Effector CD8-positive, alpha-beta T cell (primary cell): ENCODE data around the gene CAMK4.
"Not testable (repeated sequence)": the region's sequence is repeated elsewhere in the genome, so short reads cannot be mapped to it uniquely, and the experiment has no call there.

Experiments
- DNase-seq: peaks from one replicate; lab custom pipeline; 2025; lab: John Stamatoyannopoulos, UW

The CAMK4 gene

DNA sequence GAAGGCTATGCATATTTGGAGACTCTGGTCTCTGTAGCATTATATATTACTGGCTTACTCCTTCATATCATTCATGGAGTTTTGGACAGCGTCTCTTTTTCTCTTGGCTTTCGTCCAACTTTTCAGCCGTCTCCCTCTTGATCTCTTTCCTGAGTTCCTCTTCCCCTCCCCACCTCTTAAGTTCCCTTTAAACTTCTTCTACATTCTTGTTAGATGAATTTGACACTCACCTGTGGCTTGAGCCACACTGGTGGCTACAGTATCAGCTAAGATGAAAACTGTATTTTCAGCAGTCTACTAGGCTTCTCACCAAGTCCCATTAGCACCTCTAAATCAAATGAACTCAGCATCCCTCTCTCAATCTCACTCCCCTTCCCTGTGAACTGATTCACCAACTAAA lies 160.0 kb downstream of the CAMK4 start:
- DNase-seq, result no peak

DNA sequence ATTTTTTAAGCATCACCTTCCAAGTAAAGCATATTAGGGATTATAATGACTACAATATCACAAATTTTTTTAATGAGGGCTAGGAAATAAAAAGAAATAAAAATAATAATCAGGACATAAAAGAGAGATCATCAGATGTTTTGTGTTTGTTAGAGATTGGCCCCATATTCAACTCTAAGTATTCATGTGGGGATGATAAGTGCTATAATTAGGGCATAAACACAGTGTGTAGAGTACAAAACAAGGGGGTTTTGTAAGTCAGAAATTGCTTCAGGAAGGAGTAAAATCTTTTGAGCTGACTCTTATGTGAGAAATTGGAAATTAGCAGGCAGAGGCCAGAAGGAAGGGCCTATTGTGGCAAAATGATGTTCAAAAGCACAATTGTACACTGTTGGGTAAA lies 160.9 kb downstream of the CAMK4 start:
- no peak for DNase-seq

DNA sequence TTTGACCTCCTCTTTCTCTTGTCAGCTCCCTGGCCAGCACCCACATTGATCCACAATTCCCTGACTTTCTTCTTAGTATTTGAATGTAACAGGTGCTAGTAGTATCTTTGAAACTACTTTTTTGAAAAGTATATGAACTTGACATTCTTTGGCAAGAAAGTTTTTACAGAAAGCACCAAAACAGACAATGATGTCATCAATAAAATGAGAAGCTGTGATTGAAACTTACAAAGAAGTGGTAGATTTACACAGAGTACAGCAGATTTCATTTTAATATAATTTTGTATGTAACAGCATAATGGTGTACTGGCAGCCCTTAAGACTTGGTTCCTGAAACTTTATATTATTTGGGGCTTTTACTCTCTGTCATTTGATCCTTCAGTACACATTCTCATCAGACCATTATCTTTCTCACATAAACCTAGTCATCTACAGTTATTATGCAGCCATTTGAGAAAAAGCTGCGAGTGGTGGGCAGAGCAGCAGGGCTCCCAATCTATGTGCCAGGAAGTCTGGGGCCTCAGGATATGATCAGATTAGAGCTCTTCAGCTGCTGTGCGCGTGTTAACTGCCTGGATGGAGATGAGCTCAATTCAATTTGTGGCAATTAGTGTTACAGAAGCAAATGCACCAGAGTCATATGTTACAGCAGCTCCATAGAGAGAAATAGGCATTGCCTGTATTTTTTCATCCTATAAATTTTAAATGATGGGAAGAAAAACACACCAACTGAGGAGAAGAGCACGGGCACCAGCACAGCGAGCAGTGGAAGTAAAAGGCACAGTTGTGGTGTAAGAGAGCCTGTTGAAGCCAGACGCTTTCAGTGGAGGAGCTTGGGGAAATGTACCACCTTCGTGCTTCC lies 162.0 kb downstream of the CAMK4 start:
- DNase-seq, result no peak

DNA sequence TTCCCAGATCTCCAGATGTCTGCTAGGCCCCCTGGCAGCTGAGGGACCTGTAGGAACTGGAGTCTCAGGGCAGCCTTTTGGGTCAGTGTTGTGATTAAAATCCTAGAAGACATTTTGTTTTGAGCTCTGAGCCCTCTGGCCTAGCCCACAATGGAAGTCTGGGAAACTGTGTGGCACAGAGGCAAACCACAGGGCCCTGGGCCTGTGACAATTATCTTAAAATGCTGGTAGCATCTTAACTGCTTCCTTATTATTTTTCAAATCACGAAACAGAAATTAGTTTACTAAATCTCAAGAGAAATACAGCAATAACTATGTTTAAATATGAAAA lies 162.6 kb downstream of the CAMK4 start:
- DNase-seq, result no peak

DNA sequence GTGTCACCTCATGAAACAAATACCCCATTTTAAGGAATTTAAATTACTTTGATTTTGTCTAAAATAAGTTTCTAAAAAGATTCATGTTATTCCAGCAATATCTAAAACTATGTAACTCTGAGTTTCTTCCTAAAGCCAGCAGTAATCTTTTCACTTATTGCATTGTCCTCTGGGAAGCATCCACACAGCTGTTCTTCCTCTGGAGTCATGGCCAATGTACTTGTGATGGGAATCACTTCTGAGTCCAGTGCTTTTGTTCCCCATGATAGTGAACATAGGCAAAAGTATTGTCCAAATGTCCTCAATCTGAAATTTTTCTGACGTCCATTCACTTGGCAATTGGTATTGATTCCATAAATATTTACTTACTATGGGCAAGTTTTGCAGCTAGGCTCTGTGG lies 163.2 kb downstream of the CAMK4 start:
- DNase-seq, result no peak

DNA sequence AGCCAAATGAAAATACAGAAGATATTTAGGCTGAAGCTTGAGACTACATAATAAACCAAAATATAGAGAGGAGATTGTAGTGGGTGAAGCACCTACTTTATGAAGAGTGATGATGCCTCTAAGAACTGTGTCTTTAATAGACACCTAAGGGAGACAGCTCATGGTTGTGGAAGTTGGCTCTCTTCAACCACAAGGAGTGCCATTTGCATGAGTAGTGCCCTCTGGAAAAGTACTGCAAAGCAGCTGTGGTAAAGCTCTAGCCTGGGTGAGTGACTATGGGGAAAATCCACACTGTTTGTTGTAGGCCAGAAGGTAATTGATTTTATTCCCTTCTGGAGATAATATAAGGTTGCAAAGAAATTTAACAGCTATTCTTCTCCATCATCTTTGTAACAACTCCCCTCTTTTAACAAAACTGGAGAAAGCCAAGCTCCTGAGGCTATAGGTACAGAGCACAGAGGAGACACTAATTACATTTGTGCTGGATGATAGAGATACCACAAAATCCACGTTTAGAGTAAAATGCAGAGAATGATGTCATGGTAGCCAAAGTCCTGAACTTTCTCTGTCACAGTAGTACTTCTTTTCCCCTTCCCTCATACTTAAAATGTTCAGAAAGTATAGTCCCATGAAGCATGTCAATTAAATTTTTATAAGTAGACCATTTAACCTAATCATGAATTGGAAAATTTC lies 165.4 kb downstream of the CAMK4 start:
- DNase-seq, result no peak

DNA sequence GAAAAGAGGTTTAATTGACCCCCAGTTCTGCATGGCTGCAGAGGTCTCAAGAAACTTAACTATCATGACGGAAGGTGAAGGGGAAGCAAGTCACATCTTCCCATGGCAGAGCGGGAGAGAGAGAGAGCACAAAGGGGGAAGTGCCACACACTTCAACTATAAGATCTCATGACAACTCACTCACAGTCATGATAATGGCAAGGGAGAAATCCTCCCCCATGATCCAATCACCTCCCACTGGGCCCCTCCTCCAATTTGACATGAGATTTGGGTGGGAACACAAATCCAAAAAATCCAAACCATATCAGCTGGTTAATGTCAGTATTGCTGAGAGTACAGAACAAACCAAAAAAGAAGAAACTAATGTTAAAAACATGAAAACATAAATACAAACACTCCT lies 168.0 kb downstream of the CAMK4 start:
- DNase-seq, result no peak

DNA sequence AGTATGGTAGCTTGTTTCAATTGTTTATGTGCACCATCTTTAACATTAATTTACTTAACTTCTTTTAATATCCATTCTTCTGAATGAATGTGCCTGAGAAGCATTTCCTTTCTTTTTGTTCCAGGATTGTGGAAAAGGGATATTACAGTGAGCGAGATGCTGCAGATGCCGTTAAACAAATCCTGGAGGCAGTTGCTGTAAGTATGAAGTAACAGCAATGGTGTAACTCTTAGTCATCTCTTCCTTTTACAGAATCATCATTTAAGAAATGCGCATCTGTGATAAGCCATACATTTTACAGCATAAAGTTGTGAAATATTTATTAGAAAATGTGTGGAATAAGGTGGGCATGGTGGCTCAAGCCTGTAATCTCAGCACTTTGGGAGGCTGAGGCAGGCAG lies 170.4 kb downstream of the CAMK4 start:
- DNase-seq, result no peak

DNA sequence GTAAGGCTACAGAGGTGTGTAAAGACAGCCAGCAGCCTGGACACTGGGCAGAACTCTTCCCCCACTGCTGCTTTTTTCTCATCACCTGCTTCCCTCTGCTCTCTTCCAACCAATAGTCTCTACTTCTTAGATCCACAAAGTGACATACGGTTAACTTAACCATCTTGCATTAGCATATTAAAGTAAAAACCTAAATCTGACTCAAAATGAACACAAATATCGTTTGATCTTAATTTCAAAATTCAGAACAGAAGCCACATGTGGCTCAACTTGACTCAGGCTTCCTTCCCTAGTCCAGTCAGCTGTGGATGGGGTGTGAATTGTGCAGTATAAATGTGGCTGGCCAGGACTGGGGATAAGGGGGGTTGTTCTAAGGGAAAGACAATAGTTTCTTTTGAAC lies 173.8 kb downstream of the CAMK4 start:
- no peak for DNase-seq

DNA sequence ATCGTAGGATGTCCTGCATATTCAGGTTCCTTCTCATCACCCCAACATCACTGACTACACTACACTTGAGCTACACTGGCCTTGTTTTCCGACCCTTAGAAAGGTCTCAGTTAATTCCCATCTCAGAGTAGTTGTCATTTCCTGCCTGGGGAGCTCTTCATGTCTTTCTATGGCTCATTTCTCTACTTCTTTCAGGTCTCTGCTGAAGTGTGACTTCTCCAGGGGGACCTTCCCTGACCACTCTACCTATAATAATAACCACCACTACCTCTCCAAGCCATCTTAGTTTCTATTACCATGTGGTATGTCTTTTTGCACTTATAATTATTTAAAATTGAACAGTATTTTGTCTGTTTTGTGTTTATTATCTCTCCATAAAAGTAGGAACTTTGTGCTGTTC lies 174.9 kb downstream of the CAMK4 start:
- DNase-seq, result no peak

DNA sequence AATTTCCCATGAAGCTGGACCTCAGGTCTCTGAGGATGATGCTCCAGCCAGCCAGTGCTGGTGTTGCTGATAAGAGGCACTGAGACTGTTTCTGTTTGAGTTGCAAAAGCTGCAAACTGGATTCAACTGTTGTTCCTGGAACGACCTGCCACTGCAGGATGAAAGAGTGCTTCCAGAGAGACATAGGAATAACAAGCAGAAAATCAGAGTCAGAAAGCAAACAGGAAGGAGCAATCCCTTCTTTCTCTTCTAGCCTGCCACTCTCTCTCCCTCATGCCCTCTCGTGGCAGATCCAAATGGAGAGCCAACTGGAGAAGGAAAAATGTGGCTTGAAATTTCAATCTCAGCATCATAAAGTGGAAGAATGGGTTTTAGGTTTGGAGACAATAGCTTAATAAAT lies 177.7 kb downstream of the CAMK4 start:
- DNase-seq, result no peak

DNA sequence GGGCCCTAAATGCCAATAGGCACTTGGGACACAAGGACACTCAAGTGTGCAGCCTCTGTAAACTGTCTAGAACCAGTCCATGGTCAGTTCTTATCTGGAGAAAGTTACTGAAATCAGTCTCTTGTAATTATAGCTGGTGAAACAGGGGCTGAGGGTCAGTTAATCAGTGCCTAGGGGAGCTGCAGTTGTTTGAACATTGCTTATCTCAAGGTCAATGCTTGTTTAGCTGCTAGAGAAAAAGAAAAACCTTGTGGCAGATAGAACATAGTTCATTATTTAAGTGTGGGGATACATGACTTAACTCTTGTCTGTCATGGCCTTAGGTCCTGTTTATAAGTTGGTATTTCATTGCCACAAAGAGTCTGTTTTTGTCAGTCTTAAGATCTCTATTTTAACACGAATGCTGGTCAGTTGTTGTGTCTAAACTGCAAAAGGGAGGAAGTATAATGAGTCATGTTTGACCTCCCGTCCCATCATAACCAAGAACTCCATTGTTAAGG lies 180.1 kb downstream of the CAMK4 start:
- DNase-seq, result no peak

DNA sequence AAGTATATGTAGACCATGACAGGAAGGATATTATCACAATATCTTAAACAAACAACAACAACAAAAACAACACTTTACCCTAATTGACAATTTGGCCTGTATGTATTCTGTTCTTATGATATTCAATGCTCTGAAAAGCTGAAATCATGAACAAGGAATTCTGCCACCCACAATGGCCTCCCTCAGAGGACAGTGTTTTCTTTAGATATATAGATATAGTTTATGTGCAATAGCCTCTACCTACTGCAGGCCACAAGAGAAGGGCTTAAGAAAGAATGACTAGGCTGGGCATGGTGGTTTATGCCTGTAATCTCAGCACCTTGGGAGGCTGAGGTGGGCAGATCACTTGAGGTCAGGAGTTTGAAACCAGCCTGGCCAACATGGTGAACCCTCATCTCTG lies 183.4 kb downstream of the CAMK4 start:
- no peak for DNase-seq

DNA sequence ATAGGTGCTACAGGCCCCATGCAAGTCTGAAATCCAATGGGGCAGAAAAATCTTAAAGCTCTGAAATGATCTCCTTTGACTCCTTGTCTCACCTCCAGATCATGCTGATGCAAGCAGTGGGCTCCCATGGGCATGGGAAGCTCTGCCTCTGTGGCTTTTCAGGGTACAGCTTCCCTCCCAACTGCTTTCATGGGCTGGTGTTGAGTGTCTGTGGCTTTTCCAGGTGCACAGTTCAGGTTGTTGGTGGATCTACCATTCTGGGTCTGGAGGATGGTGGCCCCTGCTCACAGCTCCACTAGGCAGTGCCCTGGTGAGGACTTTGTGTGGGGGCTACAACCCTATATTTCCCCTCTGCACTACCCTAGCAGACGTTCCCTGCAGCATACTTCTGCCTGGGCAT lies 184.6 kb downstream of the CAMK4 start:
- no peak for DNase-seq

DNA sequence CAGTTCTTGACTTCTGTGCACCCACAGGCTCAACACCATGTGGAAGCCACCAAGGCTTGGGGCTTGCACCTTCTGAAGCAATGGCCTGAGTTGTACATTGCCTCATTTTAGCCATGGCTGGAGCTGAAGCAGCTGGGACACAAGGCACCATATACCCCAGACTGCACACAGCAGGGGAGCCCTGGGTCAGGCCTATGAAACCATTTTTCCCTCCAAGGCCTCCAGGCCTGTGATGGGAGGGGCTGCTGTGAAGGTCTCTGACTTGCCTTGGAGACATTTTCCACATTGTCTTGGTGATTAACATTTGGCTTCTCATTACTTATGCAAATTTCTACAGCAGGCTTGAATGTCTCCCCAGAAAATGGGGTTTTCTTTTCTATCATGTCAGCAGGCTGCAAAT lies 185.1 kb downstream of the CAMK4 start:
- DNase-seq, result not testable (repeated sequence)

DNA sequence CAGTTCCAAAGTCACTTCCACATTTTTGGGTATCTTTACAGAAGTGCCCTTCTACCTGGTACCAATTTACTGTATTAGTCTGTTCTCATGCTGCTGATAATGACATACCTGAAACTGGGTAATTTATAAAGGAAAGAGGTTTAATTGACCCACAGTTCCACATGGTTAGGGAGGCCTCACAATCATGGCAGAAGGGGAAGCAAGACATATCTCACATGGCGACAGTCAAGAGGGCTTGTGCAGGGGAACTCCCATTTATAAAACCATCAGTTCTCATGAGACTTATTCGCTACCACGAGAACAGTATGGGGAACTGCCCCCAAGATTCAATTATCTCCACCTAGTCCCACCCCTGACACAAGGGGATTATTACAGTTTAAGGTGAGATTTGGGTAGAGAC lies 185.9 kb downstream of the CAMK4 start:
- not testable (repeated sequence) for DNase-seq

DNA sequence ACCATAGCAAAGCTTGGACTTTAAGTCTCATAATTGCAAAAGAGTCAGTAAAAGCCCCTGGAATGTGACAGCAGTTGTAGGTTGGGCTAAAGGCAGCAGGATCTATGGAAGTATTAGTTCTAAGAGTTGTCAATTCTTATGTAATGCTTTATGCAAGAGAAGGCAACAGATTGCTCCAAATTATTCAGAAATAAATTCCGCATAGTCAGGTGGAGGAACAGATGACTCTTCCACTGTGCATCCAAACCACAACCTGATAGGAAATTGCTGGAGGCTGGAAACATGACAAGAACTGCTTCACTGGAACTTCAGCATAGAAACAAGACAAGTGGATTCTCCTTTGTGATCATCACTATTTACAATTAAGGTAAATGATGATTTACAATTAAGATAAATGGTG lies 187.1 kb downstream of the CAMK4 start:
- no peak for DNase-seq

DNA sequence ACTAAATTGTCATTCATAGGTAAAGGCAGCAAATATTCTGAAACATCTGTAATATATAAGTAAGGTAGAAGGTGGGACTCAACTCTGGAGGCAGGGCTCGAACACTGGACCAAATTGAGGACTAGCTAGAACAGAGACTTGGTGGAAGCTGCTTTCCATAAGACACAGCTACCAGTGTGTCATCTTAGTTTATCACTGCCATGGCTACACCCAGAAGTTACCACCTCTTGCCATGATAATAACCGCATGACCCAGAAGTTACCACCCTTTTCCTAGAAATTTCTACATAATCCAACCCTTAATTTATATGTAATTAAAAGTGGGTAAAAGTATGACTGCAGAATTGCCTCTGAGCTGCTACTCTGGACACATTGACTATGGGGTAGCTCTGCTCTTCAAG lies 188.4 kb downstream of the CAMK4 start:
- no peak for DNase-seq

DNA sequence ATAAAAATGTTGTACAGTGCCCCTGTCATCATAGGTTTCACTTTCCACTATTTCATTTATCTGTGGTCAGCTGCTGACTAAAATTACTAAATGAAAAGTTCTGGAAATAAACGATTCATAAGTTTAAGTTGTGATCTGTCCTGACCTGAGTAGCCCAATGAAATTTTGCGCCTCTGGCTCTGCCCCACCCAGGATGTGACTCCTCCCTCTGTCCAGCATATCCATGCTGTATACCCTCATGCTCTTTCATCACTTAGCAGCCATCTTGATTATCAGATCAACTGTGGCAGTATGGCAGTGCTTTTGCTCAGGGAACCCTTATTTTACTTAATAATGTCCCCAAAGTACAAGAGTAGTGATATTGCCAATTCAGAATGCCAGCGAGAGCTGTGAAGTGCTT lies 190.9 kb downstream of the CAMK4 start:
- DNase-seq, result no peak

DNA sequence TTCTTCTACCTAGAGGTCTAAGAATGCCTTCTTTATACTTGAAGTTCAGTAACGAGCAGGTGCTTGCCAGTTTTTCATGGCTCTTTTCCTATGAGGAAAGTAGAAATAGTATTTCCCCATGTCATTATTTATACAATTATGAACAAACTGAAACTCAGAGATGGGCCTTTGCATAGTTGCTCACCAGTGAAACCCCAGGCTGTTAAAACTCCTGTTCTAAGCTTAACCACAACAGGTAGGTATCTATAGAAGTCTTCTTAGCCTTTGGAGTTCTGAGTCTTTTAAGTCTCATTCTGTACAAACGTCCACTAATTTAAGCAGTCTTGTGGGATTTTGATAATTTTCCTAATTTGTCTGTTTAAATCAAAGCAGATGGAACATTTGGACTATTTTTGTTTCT lies 198.1 kb downstream of the CAMK4 start:
- DNase-seq, result no peak

DNA sequence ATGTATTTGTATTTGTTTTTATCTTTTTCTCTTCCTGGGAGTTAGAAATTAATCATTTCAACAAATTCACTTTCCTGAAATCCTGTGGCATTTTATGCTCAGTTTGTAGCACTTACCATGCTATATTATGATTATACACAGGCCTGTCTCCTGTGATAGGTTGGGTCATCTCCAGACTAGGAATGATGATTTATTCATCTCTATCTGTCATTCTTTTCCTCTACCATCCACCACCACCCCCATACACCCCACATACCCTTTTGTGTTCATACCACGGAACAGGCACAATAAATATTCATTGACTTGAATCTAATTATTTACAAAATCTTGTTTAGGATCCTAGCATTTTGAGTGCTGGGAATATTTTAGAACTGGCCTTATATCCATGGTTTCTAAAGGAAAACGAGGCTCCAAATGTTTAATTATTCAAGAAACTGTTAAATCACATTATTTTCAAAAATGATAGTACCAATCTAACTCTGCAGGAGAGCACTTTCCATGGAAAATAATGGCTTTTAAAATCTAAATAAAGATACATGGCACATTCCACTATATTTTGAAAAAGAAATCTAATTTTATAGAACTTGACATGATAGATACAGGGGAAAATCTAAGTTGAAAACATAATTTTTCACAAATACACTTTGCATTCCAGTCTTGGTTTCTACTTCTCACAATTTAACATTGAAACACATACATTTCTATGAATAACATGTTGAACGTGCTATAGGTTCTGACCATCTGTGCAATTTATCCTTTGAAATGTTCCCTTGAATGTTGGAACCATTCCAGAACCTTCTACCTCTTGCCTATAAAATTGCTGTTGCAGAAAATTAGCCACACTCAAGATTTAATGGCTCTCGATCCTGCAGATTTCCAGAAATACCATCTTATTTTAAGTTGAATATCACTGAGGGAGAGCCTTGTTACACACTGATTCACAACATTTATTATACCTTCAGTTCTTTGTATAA lies 198.8 kb downstream of the CAMK4 start:
- DNase-seq, result no peak

DNA sequence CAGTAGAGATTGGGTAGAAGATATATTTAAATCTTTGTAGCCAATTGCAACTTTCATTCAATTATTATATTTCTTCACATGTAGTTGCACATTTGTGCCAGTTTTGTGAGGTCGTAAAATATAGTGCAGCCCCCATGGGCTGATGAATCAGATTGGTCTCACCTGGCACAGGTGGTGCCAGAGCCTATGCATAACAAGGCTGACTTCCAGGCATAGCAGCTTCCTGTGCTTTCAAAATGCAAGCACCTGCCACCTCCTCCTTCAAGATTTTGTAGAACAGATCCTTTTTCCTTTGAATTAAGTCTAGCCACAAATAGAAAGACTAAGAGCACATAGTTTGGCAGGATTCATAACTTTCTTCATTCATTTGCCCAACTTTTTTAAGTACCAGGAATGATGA lies 201.0 kb downstream of the CAMK4 start:
- DNase-seq, result no peak
